Brain pericyte (primary cell): Measurements from ENCODE around the gene TMEM161A.
"Not testable (repeated sequence)": the region's sequence is repeated elsewhere in the genome, so short reads cannot be mapped to it uniquely, and the experiment has no call there.

Experiments
- DNase-seq: peaks from one replicate; pipeline ENCODE4 v3.0.0-alpha.2; 2012; ENCODE audit warnings: low read depth, low spot score

Gene TMEM161A

GRCh38 chr19:19138109-19138981 lies at the start of gene TMEM161A:
Gene TMEM161A, minus strand, starts transcription at chr19:19138478. Its CDS starts 50 bp downstream, at chr19:19138428.
- peak; percentile 94 for DNase-seq

GRCh38 chr19:19186742-19187141 lies 48.5 kb upstream of the TMEM161A start:
- DNase-seq = no peak

GRCh38 chr19:19185853-19186740 lies 47.8 kb upstream of the TMEM161A start:
- no peak for DNase-seq

- DNase-seq = no peak
Observed at GRCh38 chr19:19181488-19181998, 43.3 kb upstream of the TMEM161A start.

GRCh38 chr19:19179548-19180441 lies 41.5 kb upstream of the TMEM161A start:
- DNase-seq = no peak

GRCh38 chr19:19176950-19177349 lies 38.7 kb upstream of the TMEM161A start:
- DNase-seq = no peak

- not testable (repeated sequence) for DNase-seq
Observed at GRCh38 chr19:19173243-19173642, 35.0 kb upstream of the TMEM161A start.

- DNase-seq = no peak
Observed at GRCh38 chr19:19171821-19172532, 33.7 kb upstream of the TMEM161A start.

- no peak for DNase-seq
Observed at GRCh38 chr19:19170873-19171672, 32.8 kb upstream of the TMEM161A start.

- no peak for DNase-seq
Observed at GRCh38 chr19:19170053-19170872, 32.0 kb upstream of the TMEM161A start, which contains the start of gene MEF2B. Gene MEF2B, minus strand, starts transcription at chr19:19170263. Its CDS starts 19,528 bp downstream, at chr19:19150735.

- DNase-seq = no peak
Observed at GRCh38 chr19:19169236-19170052, 31.2 kb upstream of the TMEM161A start.

- DNase-seq = no peak
Observed at GRCh38 chr19:19167612-19168011, 29.3 kb upstream of the TMEM161A start.

- DNase-seq = no peak
Observed at GRCh38 chr19:19165396-19165795, 27.1 kb upstream of the TMEM161A start.

GRCh38 chr19:19162495-19162894 lies 24.2 kb upstream of the TMEM161A start:
- no peak for DNase-seq

GRCh38 chr19:19160461-19161035 lies 22.3 kb upstream of the TMEM161A start:
- DNase-seq = no peak

GRCh38 chr19:19159534-19159933 lies 21.3 kb upstream of the TMEM161A start:
- DNase-seq = no peak

GRCh38 chr19:19157808-19158207 lies 19.5 kb upstream of the TMEM161A start:
- no peak for DNase-seq
